Measurements from ENCODE around the gene OLFM4.

The OLFM4 gene

GRCh38 chr13:53014495-53015443, 13.8 kb upstream of the OLFM4 start:
- DNase-seq (ENCODE audit: low read depth) = no peak

DNA sequence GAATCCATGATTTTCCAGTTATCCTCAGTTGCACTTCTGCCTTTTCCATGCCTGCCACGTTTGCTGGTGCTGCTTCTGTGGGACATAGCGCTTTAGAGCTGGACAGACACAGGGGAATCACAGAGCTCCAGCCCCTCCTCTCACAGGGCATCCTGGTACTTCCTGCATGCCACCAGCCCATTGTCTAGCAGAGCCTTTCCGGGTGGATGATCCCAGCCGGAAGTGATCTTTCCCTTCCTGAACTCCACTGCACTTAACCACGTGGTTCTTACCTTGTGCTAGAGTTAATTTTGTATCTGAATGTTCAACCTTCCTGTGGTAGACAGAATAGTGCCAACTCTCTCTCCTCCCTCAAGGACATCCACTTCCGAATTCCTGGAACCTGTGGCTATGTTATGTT, 12.6 kb upstream of the OLFM4 start:
- DNase-seq (ENCODE audit: low read depth) = no peak

- DNase-seq (ENCODE audit: low read depth) = no peak
Observed at GRCh38 chr13:53017433-53017970, 11.1 kb upstream of the OLFM4 start.

- DNase-seq (ENCODE audit: low read depth) = no peak
Observed at GRCh38 chr13:53018690-53019647, 9.6 kb upstream of the OLFM4 start.

GRCh38 chr13:53020764-53021335, 7.8 kb upstream of the OLFM4 start:
- no peak for DNase-seq (ENCODE audit: low read depth)

DNA sequence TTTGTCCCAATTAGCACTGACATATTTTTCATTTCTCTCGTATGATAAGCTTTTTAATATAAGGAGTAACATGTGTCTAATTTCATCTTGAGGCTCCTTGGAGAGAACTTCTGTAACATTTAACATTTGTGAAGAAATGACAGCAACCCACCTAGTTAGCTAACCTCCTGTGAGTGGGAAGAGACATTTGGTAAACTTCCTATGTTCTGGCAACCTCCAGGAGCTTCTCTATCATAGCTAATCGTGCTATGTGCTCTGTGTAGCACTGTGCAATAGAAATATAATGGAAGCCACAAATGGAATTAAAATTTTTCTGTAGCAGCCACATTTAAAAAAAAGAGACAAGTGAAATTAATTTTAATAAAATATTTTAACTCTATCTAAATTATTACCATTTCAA, 5.4 kb upstream of the OLFM4 start:
- DNase-seq (ENCODE audit: low read depth) = no peak

DNA sequence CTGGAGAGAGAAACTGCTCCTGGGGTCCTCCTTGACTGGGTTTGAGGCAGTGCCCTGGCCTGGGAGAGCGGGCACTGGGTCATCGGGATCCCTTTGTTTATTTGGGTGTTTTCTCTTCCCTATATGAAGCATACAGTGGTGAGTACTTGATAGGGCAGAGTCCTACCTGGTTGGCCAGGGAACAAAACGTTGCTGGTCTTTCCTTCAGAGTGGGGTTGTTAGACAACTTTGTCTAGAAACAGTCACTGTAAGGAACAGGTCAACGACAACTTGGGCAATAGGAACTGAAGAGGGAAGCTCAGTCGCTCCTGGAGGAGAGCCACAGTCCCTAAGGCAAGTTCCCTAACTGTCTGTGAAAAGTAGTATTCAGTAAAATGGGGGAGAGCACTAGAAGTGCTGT, 550 bp upstream of the OLFM4 start:
- no peak for DNase-seq (ENCODE audit: low read depth)

- no peak for DNase-seq (ENCODE audit: low read depth)
Observed at GRCh38 chr13:53032849-53033248, 4.2 kb downstream of the OLFM4 start.

DNA sequence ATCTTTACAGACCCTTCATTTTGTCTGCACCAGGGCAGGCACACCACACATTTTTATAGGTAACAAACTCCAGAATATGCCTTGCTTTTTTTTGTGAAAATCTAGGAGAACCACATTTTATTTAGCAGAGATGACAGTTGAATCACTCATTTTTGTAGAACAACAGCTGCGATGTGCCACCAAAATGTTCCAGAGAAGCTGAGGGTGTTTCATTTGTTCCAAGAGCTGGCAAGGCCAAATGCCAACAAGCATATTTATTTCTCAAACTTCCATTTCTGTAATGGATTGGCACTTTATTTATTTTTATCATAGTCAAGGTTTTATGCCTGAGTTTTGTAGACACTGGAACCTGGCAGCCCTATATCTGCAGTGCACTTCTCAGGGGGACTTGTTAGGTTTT, 10.4 kb downstream of the OLFM4 start:
- no peak for DNase-seq (ENCODE audit: low read depth)

DNA sequence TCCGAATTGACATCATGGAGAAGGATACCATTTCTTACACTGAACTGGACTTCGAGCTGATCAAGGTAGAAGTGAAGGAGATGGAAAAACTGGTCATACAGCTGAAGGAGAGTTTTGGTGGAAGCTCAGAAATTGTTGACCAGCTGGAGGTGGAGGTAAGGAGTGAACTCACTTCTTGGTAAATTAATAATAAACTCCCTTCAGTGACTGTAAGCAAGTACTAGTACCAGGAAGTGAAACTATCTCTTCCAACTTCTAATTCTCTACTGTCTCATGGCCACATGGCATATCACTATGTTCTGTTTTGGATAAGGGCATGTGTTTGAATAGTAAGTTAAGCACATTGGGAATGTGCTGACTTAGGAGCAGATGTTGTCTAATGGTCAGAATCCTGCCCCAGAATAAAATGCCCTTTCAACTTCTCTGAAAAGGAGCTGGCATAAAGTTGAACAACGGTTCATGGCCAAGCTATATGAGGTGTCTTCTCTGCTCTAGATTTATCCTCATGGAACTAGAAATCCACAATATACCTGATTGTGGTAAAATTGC, 13.4 kb downstream of the OLFM4 start:
- no peak for DNase-seq (ENCODE audit: low read depth)

GRCh38 chr13:53042877-53043276, 14.3 kb downstream of the OLFM4 start:
- DNase-seq (ENCODE audit: low read depth) = no peak

- DNase-seq (ENCODE audit: low read depth) = no peak
Observed at GRCh38 chr13:53043398-53043797, 14.8 kb downstream of the OLFM4 start.

- DNase-seq (ENCODE audit: low read depth) = no peak
Observed at GRCh38 chr13:53045189-53045588, 16.6 kb downstream of the OLFM4 start.

DNA sequence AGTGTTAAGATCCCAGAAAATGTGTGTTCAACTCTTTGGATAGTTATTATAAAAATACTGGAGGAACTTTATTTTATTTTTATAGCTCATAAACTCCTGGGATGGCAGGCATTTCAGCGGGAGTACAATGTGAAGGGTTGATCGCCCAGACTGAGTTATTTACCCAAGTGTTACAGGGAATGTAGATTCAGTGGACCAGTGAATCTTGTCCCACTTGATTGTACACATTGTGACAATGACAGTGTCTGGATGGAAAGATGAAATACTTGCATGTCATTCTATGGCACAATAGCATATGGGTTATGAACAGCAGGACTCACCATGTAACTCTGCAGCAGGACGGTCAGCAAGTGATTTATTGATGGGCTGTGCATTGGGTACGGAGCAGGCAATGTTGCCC, 20.3 kb downstream of the OLFM4 start:
- DNase-seq (ENCODE audit: low read depth) = no peak

DNA sequence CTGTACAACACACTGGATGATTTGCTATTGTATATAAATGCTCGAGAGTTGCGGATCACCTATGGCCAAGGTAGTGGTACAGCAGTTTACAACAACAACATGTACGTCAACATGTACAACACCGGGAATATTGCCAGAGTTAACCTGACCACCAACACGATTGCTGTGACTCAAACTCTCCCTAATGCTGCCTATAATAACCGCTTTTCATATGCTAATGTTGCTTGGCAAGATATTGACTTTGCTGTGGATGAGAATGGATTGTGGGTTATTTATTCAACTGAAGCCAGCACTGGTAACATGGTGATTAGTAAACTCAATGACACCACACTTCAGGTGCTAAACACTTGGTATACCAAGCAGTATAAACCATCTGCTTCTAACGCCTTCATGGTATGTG, 21.5 kb downstream of the OLFM4 start:
- no peak for DNase-seq (ENCODE audit: low read depth)

- DNase-seq (ENCODE audit: low read depth) = no peak
Observed at GRCh38 chr13:53052675-53053074, 24.1 kb downstream of the OLFM4 start.

DNA sequence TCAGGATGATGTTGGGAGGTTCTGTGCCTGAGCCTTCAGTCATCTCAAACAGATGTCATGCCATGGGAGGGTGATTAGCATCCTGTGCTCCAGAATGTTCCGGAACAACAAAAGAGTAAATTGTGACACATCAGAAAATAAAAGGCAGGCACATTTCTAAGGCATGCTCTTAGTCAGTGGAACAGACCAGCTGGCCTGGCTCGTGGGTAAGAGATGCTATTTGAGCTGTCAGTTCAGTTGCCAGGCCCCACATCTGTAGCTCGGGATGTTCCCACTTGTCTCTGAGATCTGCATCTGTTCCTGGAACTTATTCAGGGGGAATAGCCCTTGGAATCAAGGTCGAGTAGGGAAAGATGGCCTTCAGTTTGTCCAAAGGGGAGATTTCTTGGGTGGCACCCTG, 26.0 kb downstream of the OLFM4 start:
- DNase-seq (ENCODE audit: low read depth) = no peak

DNA sequence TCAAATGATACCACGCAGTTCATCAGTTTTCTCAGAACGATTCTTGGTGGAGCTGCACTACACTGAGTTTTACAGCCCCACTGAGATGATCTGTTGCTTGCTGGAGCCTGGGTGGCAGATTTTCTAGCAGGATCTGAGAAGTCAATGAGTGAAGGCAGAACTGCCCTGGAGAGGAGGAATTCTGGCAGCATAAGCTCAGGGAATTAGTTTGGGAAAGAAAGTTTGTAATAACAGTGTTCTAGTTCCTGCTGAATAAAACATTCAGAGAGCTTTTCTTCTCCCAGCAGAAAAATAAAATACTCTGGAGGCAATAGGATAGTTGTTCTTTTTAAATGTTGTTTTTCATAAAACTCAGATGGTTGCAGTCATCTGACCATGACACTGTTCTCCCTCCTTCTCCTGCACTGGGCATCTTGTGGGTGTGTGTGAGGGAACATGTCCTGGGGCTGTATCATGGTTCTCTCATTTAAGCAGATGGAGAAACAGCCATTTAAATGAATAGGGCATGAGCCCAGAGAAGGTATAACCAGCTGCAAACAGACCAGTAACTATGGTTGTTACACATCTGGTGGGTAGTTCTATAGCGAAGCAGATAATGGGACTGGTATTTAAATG, 29.6 kb downstream of the OLFM4 start:
- DNase-seq (ENCODE audit: low read depth) = no peak

DNA sequence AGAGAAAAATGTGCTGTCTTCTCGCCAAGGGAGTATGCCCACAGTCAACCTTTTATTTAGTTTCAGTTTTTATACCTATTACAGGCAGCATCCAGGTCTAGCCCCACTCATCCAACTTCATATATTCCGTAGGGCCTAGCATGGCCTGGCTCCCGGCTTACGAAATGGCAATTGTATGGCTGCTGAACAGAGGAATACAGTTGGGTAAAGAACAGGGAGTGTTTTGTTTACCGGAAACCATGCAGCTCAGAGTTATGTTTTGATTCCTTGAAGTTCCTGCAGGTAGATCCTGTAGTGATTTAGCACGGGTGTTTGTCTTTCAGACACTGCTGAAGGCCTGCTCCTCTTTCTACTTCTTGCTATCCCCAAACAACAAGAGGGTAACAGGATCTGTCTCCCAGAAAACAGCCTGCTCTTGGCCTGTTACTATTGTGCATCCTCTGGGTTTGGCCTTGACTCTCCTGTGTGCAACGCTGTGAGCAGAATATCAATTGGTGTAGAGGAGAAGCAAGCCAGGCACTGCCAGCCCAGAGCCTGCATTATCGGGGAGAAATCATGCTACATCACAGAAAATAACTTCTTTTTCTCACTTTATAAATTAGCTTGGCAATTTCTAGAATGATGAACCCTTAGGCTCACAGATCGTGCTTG, 32.4 kb downstream of the OLFM4 start:
- DNase-seq (ENCODE audit: low read depth) = no peak

GRCh38 chr13:53064731-53065130, 36.1 kb downstream of the OLFM4 start:
- no peak for DNase-seq (ENCODE audit: low read depth)

- DNase-seq (ENCODE audit: low read depth) = no peak
Observed at GRCh38 chr13:53066411-53066810, 37.8 kb downstream of the OLFM4 start.

All from HS-27A (cell line).